DMS153 treated with DMSO at 0.1 percent for 48 hours (cell line): ENCODE data around the gene WNT4.

Source experiments
- DNase-seq: peaks from one replicate; lab custom pipeline; 2025; ENCODE audit not compliant: unreplicated experiment; lab: John Stamatoyannopoulos, UW

WNT4 gene

GRCh38 chr1:22164841-22165808, 22.2 kb upstream of the WNT4 start:
- DNase-seq, result no peak

- no peak for DNase-seq
These were observed 20.7 kb upstream of the WNT4 start for GRCh38 chr1:22163564-22163963.

- no peak for DNase-seq
These were observed 20.2 kb upstream of the WNT4 start for GRCh38 chr1:22163137-22163536.

- no peak for DNase-seq
These were observed 17.0 kb upstream of the WNT4 start for GRCh38 chr1:22159891-22160290.

- DNase-seq, result no peak
These were observed 15.8 kb upstream of the WNT4 start for GRCh38 chr1:22158654-22159053.

- DNase-seq, result no peak
These were observed 14.6 kb upstream of the WNT4 start for GRCh38 chr1:22157359-22157966.

GRCh38 chr1:22155517-22155916, 12.6 kb upstream of the WNT4 start:
- no peak for DNase-seq

- no peak for DNase-seq
These were observed 11.7 kb upstream of the WNT4 start for GRCh38 chr1:22154626-22155025.

GRCh38 chr1:22153660-22154437, 11.0 kb upstream of the WNT4 start:
- DNase-seq, result no peak

- DNase-seq, result no peak
These were observed 8.0 kb upstream of the WNT4 start for GRCh38 chr1:22150923-22151322.

- DNase-seq, result no peak
These were observed 407 bp downstream of the WNT4 start for GRCh38 chr1:22142315-22143064.

GRCh38 chr1:22141554-22142314, 1.2 kb downstream of the WNT4 start:
- DNase-seq, result no peak

- no peak for DNase-seq
These were observed 2.2 kb downstream of the WNT4 start for GRCh38 chr1:22140694-22141093.

- DNase-seq, result no peak
These were observed 3.1 kb downstream of the WNT4 start for GRCh38 chr1:22139817-22140216.

GRCh38 chr1:22139066-22139594, 3.8 kb downstream of the WNT4 start:
- DNase-seq, result peak; percentile 32

- no peak for DNase-seq
These were observed 5.7 kb downstream of the WNT4 start for GRCh38 chr1:22137004-22137720.

- DNase-seq, result no peak
These were observed 9.0 kb downstream of the WNT4 start for GRCh38 chr1:22133931-22134324.

GRCh38 chr1:22133247-22133930, 9.5 kb downstream of the WNT4 start:
- no peak for DNase-seq
